ENCODE measurements around the gene ZNF638. TPM values are rescaled to one million over a fixed set of nuclear protein-coding genes. Genes with fewer than 3 reads are reported as not detected.
"Not testable (repeated sequence)": the region's sequence is repeated elsewhere in the genome, so short reads cannot be mapped to it uniquely, and the experiment has no call there.

The ZNF638 gene
- polyA plus RNA-seq, 1 donor = 84.3 TPM

DNA sequence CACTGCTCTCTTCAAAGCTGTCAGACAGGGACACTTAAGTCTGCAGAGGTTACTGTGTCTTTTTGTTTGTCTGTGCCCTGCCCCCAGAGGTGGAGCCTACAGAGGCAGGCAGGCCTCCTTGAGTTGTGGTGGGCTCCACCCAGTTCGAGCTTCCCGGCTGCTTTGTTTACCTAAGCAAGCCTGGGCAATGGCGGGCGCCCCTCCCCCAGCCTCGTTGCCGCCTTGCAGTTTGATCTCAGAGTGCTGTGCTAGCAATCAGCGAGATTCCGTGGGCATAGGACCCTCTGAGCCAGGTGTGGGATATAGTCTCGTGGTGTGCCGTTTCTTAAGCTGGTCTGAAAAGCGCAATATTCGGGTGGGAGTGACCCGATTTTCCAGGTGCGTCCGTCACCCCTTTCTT is 85.3 kb downstream of the ZNF638 start:
- not testable (repeated sequence) for DNase-seq

DNA sequence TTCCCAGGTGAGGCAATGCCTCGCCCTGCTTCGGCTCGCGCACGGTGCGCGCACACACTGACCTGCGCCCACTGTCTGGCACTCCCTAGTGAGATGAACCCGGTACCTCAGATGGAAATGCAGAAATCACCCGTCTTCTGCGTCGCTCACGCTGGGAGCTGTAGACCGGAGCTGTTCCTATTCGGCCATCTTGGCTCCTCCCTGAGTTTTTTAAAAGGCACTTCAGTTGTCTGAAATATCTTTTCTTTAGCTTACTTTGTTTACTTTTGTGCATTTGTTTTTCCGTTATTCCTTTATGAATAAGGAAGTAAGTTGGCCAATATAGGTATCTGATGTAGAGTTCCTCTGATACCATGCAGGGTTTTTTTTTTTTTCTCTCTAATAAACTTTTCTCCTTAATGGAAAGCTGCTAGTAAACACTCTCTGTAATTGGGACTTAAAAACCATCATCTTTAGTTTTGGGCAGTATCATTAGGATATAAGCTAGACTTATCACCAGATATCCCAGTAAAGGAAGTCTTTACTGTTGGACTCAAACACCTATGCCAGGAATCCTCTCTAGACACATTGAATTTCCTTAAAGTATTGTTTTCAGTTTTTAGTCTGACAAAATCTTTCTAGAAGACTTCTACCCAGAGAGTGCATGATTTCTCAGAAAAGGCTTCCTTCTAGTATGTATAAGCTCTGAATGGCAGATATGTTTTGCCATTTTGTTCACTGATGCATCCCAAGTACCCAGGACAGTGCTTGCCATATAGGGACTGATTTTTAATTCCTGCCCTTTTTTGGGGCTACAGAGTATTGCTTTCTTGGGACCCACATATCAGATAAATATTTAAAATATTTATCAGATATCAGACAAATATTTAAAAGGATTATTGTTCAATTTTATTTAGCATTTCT is 86.0 kb downstream of the ZNF638 start:
- no peak for DNase-seq

GRCh38 chr2:71419145-71419544 is 87.6 kb downstream of the ZNF638 start:
- DNase-seq = no peak

DNA sequence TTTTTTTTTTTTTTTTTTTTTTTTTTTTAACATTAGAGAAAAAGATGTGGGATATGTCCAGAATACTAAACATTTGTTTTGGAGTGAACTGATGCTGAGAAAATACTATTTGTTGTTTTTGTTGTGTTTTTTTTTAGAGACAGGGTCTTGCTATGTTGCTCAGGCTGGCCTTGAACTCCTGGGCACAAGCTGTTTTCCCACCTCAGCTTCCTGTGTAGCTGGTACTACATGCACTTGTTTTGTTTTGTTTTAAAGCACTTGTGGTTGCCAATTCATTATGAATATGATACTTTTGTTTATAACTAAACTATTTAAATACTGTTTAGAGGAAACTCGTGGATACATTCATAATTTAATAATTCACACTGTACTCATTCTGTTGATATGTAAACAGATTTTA is 88.4 kb downstream of the ZNF638 start:
- DNase-seq = no peak

GRCh38 chr2:71422786-71423185 is 91.2 kb downstream of the ZNF638 start:
- DNase-seq = no peak

DNA sequence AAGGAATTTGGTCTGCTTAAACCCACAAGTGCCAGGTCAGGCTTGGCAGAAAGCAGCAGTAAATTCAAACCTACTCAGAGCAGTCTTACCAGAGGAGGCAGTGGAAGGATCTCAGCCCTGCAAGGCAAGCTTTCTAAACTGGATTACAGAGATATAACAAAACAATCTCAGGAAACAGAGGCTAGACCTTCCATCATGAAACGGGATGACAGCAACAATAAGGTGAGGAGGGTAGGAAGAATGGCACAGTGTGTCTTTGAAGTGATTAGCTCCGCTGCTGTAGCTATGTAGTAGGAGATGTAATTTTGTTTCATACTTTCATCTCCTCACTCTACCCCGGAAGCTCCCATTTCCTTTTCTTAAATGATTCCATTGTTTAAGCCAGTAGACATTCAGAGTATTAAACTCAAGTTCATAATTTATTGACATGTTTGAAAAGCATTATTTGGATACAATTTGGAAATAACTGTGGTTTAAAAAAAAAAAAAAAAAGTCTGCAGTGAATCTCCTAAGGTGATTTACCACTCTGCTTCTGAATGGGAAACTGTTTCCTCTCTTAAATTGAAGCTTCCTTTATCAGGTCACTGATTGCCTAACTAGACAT is 92.3 kb downstream of the ZNF638 start:
- no peak for DNase-seq

DNA sequence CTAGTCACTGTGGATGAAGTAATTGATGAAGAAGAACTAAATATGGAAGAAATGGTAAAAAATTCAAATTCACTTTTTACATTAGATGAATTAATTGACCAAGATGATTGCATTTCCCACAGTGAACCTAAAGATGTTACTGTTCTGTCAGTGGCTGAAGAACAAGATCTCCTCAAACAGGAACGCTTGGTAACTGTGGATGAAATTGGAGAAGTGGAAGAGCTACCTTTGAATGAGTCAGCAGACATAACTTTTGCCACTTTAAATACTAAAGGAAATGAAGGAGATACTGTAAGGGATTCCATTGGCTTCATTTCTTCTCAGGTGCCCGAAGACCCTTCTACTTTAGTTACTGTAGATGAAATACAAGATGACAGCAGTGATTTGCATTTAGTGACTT is 95.1 kb downstream of the ZNF638 start:
- no peak for DNase-seq

DNA sequence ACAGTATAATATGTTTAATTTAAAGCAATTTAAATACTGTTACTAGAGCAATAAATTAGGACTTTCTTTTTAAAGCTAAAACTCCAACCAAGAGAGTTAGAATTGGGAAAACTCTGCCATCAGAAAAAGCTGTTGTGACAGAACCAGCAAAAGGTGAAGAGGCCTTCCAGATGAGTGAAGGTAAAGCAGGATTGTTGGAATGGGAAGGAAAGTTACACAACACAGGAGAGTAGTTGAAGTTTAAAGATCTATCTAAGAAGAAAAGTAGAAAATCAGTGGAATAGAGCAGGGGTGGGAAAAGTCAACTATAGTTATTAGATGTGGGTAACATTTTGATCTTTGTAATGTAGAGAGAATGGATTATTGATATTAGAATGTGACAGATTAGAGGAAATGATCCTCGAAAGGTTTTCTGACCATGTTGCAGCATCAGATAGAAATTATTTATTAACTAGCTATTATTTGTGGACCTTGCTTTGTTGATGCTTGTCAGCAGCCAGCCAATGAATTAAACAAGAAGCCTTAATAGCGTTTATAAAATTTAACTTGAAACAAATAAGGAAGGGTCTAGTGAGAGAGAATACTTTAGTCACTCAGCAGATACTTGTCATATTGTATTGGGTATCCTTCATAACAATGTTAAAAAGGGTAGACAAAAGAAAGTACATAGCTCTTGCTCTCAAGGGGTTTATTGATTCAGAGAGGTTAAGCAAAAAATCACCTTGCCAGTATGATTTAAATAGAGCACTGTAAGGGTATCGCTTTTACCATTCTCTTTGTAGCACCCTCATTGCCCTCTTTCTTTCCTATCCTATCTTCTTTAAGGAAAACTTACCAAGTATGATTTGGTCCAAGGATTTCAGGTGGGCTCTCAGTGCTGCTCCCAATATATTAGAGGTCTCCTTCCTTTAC is 97.1 kb downstream of the ZNF638 start:
- no peak for DNase-seq

DNA sequence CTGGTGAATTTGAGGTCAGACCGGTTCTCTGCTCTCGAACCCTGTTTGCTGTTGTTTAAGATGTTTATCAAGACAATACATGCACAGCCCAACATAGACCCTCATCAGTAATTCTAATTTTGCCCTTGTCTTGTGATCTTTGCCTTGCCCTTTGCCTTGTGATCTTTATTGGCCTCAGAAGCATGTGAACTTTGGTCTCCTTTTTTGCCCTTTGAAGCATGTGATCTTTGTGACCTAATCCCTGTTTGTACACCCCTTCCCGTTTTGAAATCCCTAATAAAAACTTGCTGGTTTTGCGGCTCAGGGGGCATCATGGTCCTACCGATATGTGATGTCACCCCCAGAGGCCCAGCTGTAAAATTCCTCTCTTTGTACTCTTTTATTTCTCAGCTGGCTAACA is 113.6 kb downstream of the ZNF638 start:
- not testable (repeated sequence) for DNase-seq

DNA sequence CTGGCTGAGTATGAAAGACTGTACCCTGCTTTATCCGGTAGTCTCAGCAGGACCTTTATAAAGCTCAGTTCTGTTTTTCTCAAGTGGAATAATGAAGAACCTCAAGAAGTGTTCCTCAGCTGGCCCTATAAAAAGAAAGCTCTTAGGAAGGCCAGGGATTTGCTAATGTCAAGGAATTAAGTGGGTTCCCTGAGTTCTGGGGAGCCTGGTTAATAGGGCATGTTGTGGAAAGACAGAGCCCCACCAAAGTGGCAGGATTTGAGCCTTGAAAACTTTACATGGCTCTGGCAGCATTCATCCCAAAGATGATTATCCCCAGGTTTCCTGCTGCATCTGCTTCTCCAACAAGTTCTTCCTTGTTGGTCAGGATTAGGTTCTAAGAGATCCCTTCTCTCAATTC is 114.9 kb downstream of the ZNF638 start:
- no peak for DNase-seq

DNA sequence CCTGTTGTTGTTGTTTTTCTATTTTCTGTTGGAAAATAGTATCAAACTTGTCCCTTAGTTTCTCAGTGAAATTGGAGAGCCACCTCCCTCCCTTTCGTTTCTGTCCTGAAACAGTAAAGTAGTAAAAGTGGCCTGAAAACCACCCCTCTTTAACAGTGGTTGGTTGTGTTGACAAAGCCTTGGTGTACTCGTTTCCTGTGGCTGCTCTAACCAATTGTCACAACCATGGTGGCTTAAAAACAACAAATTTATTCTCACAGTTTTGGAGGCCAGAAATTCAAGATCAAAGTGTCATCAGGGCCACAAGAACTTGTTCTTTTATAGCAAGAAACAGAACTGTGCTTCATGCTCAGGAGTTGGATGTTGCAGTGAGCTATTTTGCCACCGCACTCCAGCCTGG is 117.8 kb downstream of the ZNF638 start:
- no peak for DNase-seq

- no peak for DNase-seq
Measured at GRCh38 chr2:71451705-71452104, 120.1 kb downstream of the ZNF638 start.

- no peak for DNase-seq
Measured at GRCh38 chr2:71452565-71452964, 121.0 kb downstream of the ZNF638 start.

GRCh38 chr2:71453404-71454220 is 122.0 kb downstream of the ZNF638 start, which contains the start of gene DYSF:
TSS of gene DYSF (plus strand) at chr2:71453561.
- peak; percentile 38 for DNase-seq

GRCh38 chr2:71454221-71455010 is 122.8 kb downstream of the ZNF638 start:
- DNase-seq = no peak

- DNase-seq = no peak
Measured at GRCh38 chr2:71455011-71455740, 123.6 kb downstream of the ZNF638 start.

DNA sequence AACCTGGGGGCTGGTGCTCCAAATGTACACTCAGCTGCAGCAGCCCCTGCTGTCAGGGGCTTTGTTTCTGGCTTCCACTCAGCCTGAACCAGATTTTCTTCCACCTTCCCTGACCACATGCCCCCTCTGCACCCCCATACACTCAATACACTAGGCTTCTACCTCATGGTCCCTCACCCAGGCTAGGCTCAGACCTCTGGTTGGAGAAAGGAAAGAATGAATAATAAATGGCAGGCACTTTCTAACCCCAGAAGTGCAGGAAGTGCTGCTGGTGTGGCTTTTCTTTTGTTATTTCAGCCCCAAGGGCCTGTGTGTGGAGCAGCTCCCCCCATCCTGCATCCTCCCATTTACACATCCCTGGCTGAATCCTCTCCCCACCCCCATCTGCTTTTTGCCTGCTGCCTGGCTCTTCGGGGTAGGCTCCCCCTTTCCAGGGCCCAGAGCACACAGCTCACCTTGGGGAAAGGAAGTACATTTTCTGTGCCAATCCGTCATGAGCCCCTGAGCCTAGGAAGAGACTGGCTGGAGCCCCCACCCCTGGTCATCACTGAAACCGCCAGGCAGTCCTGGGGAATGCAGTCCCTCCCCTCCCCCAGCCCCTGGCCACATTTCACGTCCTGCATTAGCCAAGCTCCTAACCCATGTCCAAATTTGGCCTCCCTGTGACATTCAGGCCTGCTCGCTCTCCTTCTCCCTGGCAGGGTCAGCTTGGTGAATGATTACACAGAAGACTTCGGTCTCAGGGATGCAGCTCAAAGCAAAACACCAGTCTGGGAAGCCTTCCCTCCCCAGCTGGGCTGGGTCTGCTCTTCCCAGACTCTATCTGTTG is 124.4 kb downstream of the ZNF638 start:
- DNase-seq = no peak

- DNase-seq = no peak
Measured at GRCh38 chr2:71456617-71457016, 125.0 kb downstream of the ZNF638 start.

DNA sequence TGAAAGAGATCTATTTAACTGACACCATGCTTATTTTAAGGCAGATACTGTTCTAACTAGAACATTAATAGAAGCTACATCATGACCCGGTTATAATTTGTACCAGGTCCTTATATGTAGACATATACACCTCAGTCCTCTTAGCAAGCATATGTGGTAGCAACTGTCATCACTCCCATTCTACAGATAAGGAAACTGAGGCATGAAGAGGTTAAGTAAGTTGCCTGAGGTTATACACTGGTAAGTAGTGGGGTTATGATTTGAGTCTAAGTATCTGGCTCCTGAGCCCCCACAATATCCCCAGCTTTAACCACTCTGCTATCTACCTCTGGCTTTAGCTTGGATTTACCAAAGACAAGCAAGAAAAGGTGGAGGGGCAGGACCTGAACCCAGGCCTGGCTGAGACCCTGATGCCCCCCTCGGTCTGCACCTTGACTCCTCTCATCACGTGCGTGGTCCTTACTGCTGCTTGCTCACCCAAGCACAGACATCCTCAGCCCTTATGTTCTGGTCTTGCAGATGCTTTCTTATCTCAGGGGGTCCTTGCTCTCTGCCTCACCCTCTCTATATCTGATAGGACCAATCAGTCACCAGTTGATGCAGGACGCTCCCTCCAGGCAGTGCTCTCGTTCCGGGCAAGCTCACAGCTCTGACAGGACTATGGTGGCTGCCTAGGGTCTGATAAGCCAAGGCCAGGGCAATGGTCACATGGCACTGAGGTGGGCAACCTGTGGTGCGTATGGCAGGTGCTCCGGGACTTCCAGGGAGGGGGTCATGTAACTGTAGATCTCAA is 125.7 kb downstream of the ZNF638 start:
- DNase-seq = no peak
